GM19328 (cell line): ENCODE measurements around the gene ATP2B2.
"Not testable (repeated sequence)": the region's sequence is repeated elsewhere in the genome, so short reads cannot be mapped to it uniquely, and the experiment has no call there.

Experiments
- ATAC-seq: cut with Tn5 transposase; IDR thresholded peaks from one replicate; pipeline ENCODE4 v1.9.1; 2021; ENCODE audit warnings: mild to moderate bottlenecking, moderate library complexity; ENCODE audit not compliant: unreplicated experiment

ATP2B2 gene

GRCh38 chr3:10311710-10312109 lies 193.7 kb downstream of the ATP2B2 start:
- ATAC-seq = no peak

- no peak for ATAC-seq
Measured at GRCh38 chr3:10310578-10310977, 194.8 kb downstream of the ATP2B2 start.

- ATAC-seq = no peak
Measured at GRCh38 chr3:10309736-10310135, 195.7 kb downstream of the ATP2B2 start.

- no peak for ATAC-seq
Measured at GRCh38 chr3:10308678-10309077, 196.7 kb downstream of the ATP2B2 start.

GRCh38 chr3:10306156-10306555 lies 199.2 kb downstream of the ATP2B2 start:
- ATAC-seq = no peak

GRCh38 chr3:10305331-10305902 lies 200.0 kb downstream of the ATP2B2 start:
- no peak for ATAC-seq

GRCh38 chr3:10304905-10305304 lies 200.5 kb downstream of the ATP2B2 start:
- ATAC-seq = no peak

- no peak for ATAC-seq
Measured at GRCh38 chr3:10303785-10304184, 201.6 kb downstream of the ATP2B2 start.

- ATAC-seq = no peak
Measured at GRCh38 chr3:10303105-10303504, 202.3 kb downstream of the ATP2B2 start.

- ATAC-seq = no peak
Measured at GRCh38 chr3:10300087-10300486, 205.3 kb downstream of the ATP2B2 start.

GRCh38 chr3:10299679-10300078 lies 205.7 kb downstream of the ATP2B2 start:
- ATAC-seq = no peak

- ATAC-seq = no peak
Measured at GRCh38 chr3:10299175-10299574, 206.2 kb downstream of the ATP2B2 start.

GRCh38 chr3:10298064-10298463 lies 207.3 kb downstream of the ATP2B2 start:
- ATAC-seq = not testable (repeated sequence)

- no peak for ATAC-seq
Measured at GRCh38 chr3:10294030-10294586, 211.3 kb downstream of the ATP2B2 start.

- ATAC-seq = no peak
Measured at GRCh38 chr3:10292505-10293419, 212.6 kb downstream of the ATP2B2 start, which contains the start of gene GHRL. Gene GHRL, minus strand, starts transcription at chr3:10292947. Its CDS starts 2,767 bp downstream, at chr3:10290180.

- no peak for ATAC-seq
Measured at GRCh38 chr3:10291641-10292040, 213.7 kb downstream of the ATP2B2 start.

GRCh38 chr3:10290481-10291176 lies 214.8 kb downstream of the ATP2B2 start:
- no peak for ATAC-seq

GRCh38 chr3:10289787-10290355 lies 215.5 kb downstream of the ATP2B2 start:
- no peak for ATAC-seq

GRCh38 chr3:10289077-10289476 lies 216.3 kb downstream of the ATP2B2 start:
- no peak for ATAC-seq

- ATAC-seq = no peak
Measured at GRCh38 chr3:10288575-10288960, 216.8 kb downstream of the ATP2B2 start.
